ENCODE measurements around the gene FAM43B.

- TF ChIP-seq, protein P1, sequence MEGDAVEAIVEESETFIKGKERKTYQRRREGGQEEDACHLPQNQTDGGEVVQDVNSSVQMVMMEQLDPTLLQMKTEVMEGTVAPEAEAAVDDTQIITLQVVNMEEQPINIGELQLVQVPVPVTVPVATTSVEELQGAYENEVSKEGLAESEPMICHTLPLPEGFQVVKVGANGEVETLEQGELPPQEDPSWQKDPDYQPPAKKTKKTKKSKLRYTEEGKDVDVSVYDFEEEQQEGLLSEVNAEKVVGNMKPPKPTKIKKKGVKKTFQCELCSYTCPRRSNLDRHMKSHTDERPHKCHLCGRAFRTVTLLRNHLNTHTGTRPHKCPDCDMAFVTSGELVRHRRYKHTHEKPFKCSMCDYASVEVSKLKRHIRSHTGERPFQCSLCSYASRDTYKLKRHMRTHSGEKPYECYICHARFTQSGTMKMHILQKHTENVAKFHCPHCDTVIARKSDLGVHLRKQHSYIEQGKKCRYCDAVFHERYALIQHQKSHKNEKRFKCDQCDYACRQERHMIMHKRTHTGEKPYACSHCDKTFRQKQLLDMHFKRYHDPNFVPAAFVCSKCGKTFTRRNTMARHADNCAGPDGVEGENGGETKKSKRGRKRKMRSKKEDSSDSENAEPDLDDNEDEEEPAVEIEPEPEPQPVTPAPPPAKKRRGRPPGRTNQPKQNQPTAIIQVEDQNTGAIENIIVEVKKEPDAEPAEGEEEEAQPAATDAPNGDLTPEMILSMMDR (IDR thresholded peaks at IDR 0.05; ENCODE audit: borderline replicate concordance, extremely low read depth, low read length, poor library complexity, severe bottlenecking): no peak
- no peak for TF ChIP-seq EZH2 (IDR thresholded peaks at IDR 0.05; ENCODE audit: borderline replicate concordance, low read depth, low read length, severe bottlenecking)
These were observed 5.8 kb downstream of the FAM43B start for GRCh38 chr1:20558191-20558590.
